K562 (cell line): ENCODE results near the gene TNPO2. TPM values are rescaled to one million over a fixed set of nuclear protein-coding genes. Genes with fewer than 3 reads are reported as not detected.

Experiments
- BRF1 ChIP-seq: IDR thresholded peaks from 3 replicates; pipeline ENCODE4 v1.6.1; 2011; ENCODE audit warnings: borderline replicate concordance, mild to moderate bottlenecking; ENCODE audit not compliant: insufficient read length; ENCODE audit errors: extremely low read depth
- CBX5 ChIP-seq: IDR thresholded peaks from 2 replicates; pipeline ENCODE4 v1.6.1; 2014; ENCODE audit warnings: low read depth, borderline replicate concordance
- EGR1 ChIP-seq: fragments of 450-650 bp; conservative IDR thresholded peaks from 2 replicates; pipeline ENCODE4 v1.6.1; 2017; ENCODE audit warnings: mild to moderate bottlenecking
- FOXM1 ChIP-seq, 2 experiments: fragments of 450-650 bp in 1 of 2; sonication (generic) in 1 of 2; formaldehyde crosslinking in 1 of 2; IDR thresholded peaks; 2 replicates each; pipeline versions ENCODE4 v1.6.1 to v1.9.0; 2017 to 2022; ENCODE audit warnings: low read depth in 2 of 2, mild to moderate bottlenecking in 2 of 2, missing genetic modification reagents in 1 of 2, moderate library complexity in 1 of 2
- FOXP1 ChIP-seq: sonication (generic); formaldehyde crosslinking; IDR thresholded peaks from 2 replicates; pipeline ENCODE4 v1.8.0; 2022; ENCODE audit warnings: mild to moderate bottlenecking, missing genetic modification reagents
- HDAC8 ChIP-seq: fragments of 450-650 bp; IDR thresholded peaks from 2 replicates; pipeline ENCODE4 v1.6.1; 2016; ENCODE audit warnings: mild to moderate bottlenecking, missing genetic modification characterization, moderate library complexity, missing compliant biosample characterization
- HMGN3 ChIP-seq: IDR thresholded peaks from 2 replicates; pipeline ENCODE4 v1.6.1; 2011; ENCODE audit warnings: borderline replicate concordance, low read depth, mild to moderate bottlenecking, mixed read lengths, low read length; ENCODE audit not compliant: insufficient read length; ENCODE audit errors: extremely low read depth
- IFI16 ChIP-seq: fragments of 250-450 bp; sonication (Bioruptor Pico); IDR thresholded peaks from 2 replicates; pipeline ENCODE4 v2.1.2; 2022; ENCODE audit warnings: mild to moderate bottlenecking, inconsistent platforms
- NR2C1 ChIP-seq, 2 experiments: fragments of 450-650 bp; IDR thresholded peaks; 2 replicates each; pipeline ENCODE4 v1.6.1; 2017; ENCODE audit warnings: mild to moderate bottlenecking in 2 of 2, antibody characterized with exemption in 1 of 2, inconsistent platforms in 1 of 2, missing compliant biosample characterization in 1 of 2, missing genetic modification characterization in 1 of 2
- PTRF ChIP-seq: fragments of 450-650 bp; IDR thresholded peaks from 2 replicates; pipeline ENCODE4 v1.6.1; 2016; ENCODE audit warnings: mild to moderate bottlenecking, missing genetic modification characterization, missing compliant biosample characterization
- RNF2 ChIP-seq: sonication (generic); IDR thresholded peaks from 2 replicates; pipeline ENCODE4 v1.6.1; 2016
- ZKSCAN8 ChIP-seq: fragments of 200-800 bp; sonication (Bioruptor generic); IDR thresholded peaks from 2 replicates; pipeline ENCODE4 v1.6.1; 2016; ENCODE audit warnings: missing genetic modification characterization, missing compliant biosample characterization
- ZNF23 ChIP-seq: fragments of 250-450 bp; sonication (Bioruptor Pico); IDR thresholded peaks from 2 replicates; pipeline ENCODE4 v1.4.0; 2020; ENCODE audit warnings: mild to moderate bottlenecking
- ZNF79 ChIP-seq: fragments of 250-450 bp; sonication (Bioruptor Pico); IDR thresholded peaks from 2 replicates; pipeline ENCODE4 v1.4.0; 2020; ENCODE audit warnings: low read depth, mild to moderate bottlenecking, moderate library complexity
- polyA plus RNA-seq, 8 experiments: library from polyadenylated mRNA; depleted of rRNA in 4 of 8; stranded (reverse) in 5 of 8; unstranded in 3 of 8; fragments of >200 nt; fragmentation: Nextera tagmentation in 2 of 8; fragmentation: Illumina TruSeq in 1 of 8; extraction: Ambion mirVana in 2 of 8; extraction: Trizol in 1 of 8; gene quantifications; 2 replicates each; pipeline versions ENCODE4 v1.2.1 to v1.2.3, GENCODE V29; 2011 to 2014; ENCODE audit warnings: inconsistent platforms in 1 of 8, missing spikeins in 1 of 8
- total RNA-seq, 7 experiments: library from RNA; depleted of rRNA in 6 of 7; stranded (reverse); fragments of >200 nt in 6 of 7; fragmentation: Illumina TruSeq in 2 of 7; extraction: Trizol in 2 of 7; gene quantifications; 2 replicates each; pipeline versions ENCODE4 v1.2.1 to v1.2.3, GENCODE V29; 2011 to 2021; ENCODE audit warnings: low replicate concordance in 1 of 7
- TF ChIP-seq, protein P1 (sequence below): fragments of 450-650 bp; IDR thresholded peaks from 2 replicates; pipeline ENCODE4 v1.6.1; 2018; ENCODE audit warnings: mild to moderate bottlenecking, low read depth; ENCODE audit not compliant: partially characterized antibody
- TF ChIP-seq, protein P2 (sequence below), 2 experiments: fragments of 450-650 bp in 1 of 2; sonication (generic) in 1 of 2; formaldehyde crosslinking in 1 of 2; IDR thresholded peaks in 1 of 2; conservative IDR thresholded peaks in 1 of 2; 2 replicates each; pipeline versions ENCODE4 v1.6.1 to v1.8.1; 2016 to 2023; ENCODE audit warnings: mild to moderate bottlenecking in 2 of 2, moderate library complexity in 2 of 2, inconsistent platforms in 1 of 2, missing genetic modification reagents in 1 of 2
- TF ChIP-seq, protein P3 (sequence below): fragments of 450-650 bp; IDR thresholded peaks from 2 replicates; pipeline ENCODE4 v1.6.1; 2017; ENCODE audit warnings: antibody characterized with exemption, mild to moderate bottlenecking
- TF ChIP-seq, protein P4 (sequence below): conservative IDR thresholded peaks from 2 replicates; pipeline ENCODE4 v1.6.1; 2011; ENCODE audit warnings: low read depth, mild to moderate bottlenecking, low read length; ENCODE audit not compliant: control insufficient read depth

The TNPO2 gene
- total and polyA plus RNA-seq, 9 of the 15 experiments (the other 6 are each of a cell fraction or from before 2014, with no cell fraction given), result 6.0 to 126 (median 53.8) TPM

DNA sequence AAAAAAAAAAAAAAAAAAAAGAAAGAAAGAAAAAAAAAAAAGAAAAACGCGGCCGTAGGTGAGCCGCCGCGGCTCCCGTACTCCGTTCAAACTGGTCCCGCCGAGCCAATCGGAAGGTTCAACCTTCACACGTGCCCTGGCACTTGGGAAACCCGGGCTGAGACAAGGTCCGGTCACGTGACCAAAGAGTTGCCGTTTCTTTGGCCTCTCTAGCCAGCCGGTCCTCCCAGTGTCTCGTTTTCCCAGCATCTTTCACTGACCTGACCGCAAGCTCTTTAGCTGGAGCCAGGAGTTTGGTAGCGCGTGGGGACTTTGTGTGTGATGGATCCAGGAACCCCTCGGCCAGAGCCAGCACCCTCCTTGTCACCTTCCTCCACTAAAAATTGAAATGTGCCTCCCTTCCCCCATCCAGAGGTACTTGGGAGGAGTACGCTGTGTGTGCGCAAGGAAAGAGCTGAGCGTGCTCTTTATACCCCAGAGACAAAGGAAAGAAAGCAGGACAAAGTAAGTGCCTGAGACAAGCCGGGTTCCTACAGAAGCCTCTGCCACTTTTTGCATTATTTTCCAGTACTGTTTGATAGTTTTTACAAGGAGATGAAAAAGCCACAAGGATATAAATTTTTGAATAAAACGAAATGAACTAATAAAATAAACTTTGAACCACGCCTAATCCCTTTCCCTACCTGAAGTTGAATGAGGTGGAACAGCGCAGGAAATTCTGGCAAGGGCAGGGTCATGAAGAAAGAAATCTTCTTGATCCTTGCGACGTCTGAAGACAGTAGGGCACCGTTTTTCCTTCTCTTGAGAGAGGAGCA lies 959 bp downstream of the TNPO2 start (continued):
- TF ChIP-seq, protein P1, sequence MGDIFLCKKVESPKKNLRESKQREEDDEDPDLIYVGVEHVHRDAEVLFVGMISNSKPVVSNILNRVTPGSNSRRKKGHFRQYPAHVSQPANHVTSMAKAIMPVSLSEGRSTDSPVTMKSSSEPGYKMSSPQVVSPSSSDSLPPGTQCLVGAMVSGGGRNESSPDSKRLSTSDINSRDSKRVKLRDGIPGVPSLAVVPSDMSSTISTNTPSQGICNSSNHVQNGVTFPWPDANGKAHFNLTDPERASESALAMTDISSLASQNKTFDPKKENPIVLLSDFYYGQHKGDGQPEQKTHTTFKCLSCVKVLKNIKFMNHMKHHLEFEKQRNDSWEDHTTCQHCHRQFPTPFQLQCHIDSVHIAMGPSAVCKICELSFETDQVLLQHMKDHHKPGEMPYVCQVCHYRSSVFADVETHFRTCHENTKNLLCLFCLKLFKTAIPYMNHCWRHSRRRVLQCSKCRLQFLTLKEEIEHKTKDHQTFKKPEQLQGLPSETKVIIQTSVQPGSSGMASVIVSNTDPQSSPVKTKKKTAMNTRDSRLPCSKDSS, result no peak
- peak; percentile 33; the same call in 1 of the 2 replicates for TF ChIP-seq ZKSCAN8 (CRISPR knock-in tag)
- TF ChIP-seq HMGN3, result peak; percentile 42
- TF ChIP-seq ZNF23 (CRISPR knock-in tag), result no peak
- TF ChIP-seq IFI16 (CRISPR knock-in tag), result no peak
- TF ChIP-seq NR2C1 (IDR thresholded peaks at IDR 0.05), result peak; percentile 85
- peak; percentile 72; the same call in 1 of the 2 replicates for TF ChIP-seq NR2C1 (tag; IDR thresholded peaks at IDR 0.05)
- TF ChIP-seq FOXM1 (IDR thresholded peaks at IDR 0.05; ENCODE audit: low read depth), result peak; percentile 81
- TF ChIP-seq FOXM1 (CRISPR knock-in tag; IDR thresholded peaks at IDR 0.05; ENCODE audit: low read depth), result no peak
- TF ChIP-seq, protein P2, sequence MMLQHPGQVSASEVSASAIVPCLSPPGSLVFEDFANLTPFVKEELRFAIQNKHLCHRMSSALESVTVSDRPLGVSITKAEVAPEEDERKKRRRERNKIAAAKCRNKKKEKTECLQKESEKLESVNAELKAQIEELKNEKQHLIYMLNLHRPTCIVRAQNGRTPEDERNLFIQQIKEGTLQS (IDR thresholded peaks at IDR 0.05), result peak; percentile 50; the same call in 1 of the 2 replicates
- TF ChIP-seq, protein P2 (CRISPR knock-in tag; conservative IDR thresholded peaks at IDR 0.05), result no peak
- TF ChIP-seq, protein P3, sequence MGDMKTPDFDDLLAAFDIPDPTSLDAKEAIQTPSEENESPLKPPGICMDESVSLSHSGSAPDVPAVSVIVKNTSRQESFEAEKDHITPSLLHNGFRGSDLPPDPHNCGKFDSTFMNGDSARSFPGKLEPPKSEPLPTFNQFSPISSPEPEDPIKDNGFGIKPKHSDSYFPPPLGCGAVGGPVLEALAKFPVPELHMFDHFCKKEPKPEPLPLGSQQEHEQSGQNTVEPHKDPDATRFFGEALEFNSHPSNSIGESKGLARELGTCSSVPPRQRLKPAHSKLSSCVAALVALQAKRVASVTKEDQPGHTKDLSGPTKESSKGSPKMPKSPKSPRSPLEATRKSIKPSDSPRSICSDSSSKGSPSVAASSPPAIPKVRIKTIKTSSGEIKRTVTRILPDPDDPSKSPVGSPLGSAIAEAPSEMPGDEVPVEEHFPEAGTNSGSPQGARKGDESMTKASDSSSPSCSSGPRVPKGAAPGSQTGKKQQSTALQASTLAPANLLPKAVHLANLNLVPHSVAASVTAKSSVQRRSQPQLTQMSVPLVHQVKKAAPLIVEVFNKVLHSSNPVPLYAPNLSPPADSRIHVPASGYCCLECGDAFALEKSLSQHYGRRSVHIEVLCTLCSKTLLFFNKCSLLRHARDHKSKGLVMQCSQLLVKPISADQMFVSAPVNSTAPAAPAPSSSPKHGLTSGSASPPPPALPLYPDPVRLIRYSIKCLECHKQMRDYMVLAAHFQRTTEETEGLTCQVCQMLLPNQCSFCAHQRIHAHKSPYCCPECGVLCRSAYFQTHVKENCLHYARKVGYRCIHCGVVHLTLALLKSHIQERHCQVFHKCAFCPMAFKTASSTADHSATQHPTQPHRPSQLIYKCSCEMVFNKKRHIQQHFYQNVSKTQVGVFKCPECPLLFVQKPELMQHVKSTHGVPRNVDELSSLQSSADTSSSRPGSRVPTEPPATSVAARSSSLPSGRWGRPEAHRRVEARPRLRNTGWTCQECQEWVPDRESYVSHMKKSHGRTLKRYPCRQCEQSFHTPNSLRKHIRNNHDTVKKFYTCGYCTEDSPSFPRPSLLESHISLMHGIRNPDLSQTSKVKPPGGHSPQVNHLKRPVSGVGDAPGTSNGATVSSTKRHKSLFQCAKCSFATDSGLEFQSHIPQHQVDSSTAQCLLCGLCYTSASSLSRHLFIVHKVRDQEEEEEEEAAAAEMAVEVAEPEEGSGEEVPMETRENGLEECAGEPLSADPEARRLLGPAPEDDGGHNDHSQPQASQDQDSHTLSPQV, result 0 out of 2 replicates have a peak, but pooled peaks have one; percentile 7
- TF ChIP-seq RNF2, result no peak
- TF ChIP-seq BRF1, result no peak
- TF ChIP-seq PTRF (tag), result no peak
- TF ChIP-seq EGR1, result peak; percentile 55; the same call in 1 of the 2 replicates
- TF ChIP-seq FOXP1 (CRISPR knock-in tag), result no peak
- no peak for TF ChIP-seq ZNF79 (CRISPR knock-in tag)
- TF ChIP-seq HDAC8 (tag), result no peak
- no peak for TF ChIP-seq CBX5
- TF ChIP-seq, protein P4, sequence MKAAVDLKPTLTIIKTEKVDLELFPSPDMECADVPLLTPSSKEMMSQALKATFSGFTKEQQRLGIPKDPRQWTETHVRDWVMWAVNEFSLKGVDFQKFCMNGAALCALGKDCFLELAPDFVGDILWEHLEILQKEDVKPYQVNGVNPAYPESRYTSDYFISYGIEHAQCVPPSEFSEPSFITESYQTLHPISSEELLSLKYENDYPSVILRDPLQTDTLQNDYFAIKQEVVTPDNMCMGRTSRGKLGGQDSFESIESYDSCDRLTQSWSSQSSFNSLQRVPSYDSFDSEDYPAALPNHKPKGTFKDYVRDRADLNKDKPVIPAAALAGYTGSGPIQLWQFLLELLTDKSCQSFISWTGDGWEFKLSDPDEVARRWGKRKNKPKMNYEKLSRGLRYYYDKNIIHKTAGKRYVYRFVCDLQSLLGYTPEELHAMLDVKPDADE, result 0 out of 2 replicates have a peak, but pooled peaks have one; percentile 42
